ENCODE measurements around the gene CRISP1. TPM values are rescaled to one million over a fixed set of nuclear protein-coding genes. Genes with fewer than 3 reads are reported as not detected.

Gene CRISP1
- total RNA-seq, 2 experiments from 2014 or later: not detected

DNA sequence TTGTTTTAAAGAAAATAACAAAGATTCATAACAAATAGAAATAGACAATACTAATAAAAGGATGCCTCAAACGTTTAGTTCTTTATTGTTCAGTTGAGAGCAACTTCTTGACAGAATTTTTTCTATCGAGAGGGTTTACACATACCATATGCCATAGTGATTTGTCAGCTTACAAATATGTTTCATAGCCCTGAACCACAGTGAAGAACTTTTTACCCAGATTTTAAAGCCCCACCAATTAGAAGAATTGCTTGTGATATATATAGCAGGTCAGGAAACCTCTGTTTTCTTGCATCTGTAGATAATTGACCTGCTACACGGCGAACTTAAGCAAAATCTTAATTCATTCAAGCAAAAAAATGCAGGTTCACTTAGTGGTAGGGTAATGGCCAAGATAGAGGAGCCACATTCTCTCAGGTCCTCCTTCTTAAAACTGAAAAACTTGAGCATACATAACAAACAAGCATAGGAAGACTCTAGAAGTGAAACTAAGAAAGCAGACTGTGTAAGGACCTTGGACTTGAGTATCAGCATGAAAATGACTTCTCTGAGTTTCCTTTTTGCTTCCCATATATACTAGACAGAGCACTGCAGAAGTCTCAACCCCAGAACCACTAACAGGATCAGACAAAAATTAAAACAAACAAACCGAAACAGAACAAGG is 39.5 kb downstream of the CRISP1 start:
- H3K4me2 ChIP-seq (ENCODE audit: low read length): no peak overlapping the region
- H3K9me2 ChIP-seq (ENCODE audit: insufficient read depth, low read length): no peaks in the 10 kb centered on the region
- H3K36me3 ChIP-seq (ENCODE audit: insufficient read depth, low read length): no peaks in the 10 kb centered on the region
- intact Hi-C loops (cut with micrococcal nuclease; ENCODE audit: unreplicated experiment): no loop called here
- no peak overlapping the region for H3K27ac ChIP-seq (ENCODE audit: low read depth, low read length, poor library complexity, severe bottlenecking)
- H4K20me1 ChIP-seq (ENCODE audit: insufficient read depth, low read length): no peaks in the 10 kb centered on the region
- no peak overlapping the region for H2AFZ ChIP-seq (ENCODE audit: low read length)
- TF ChIP-seq EZH2phosphoT487 (IDR thresholded peaks at IDR 0.05; ENCODE audit: borderline replicate concordance, low read depth, low read length): no peak
- TF ChIP-seq, protein P1, sequence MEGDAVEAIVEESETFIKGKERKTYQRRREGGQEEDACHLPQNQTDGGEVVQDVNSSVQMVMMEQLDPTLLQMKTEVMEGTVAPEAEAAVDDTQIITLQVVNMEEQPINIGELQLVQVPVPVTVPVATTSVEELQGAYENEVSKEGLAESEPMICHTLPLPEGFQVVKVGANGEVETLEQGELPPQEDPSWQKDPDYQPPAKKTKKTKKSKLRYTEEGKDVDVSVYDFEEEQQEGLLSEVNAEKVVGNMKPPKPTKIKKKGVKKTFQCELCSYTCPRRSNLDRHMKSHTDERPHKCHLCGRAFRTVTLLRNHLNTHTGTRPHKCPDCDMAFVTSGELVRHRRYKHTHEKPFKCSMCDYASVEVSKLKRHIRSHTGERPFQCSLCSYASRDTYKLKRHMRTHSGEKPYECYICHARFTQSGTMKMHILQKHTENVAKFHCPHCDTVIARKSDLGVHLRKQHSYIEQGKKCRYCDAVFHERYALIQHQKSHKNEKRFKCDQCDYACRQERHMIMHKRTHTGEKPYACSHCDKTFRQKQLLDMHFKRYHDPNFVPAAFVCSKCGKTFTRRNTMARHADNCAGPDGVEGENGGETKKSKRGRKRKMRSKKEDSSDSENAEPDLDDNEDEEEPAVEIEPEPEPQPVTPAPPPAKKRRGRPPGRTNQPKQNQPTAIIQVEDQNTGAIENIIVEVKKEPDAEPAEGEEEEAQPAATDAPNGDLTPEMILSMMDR (conservative IDR thresholded peaks at IDR 0.05; ENCODE audit: low read length): no peak
- H3K9me3 ChIP-seq (ENCODE audit: low read length): no peaks in the 10 kb centered on the region
- DNase-seq (ENCODE audit: low spot score): no peak
- BruUV-seq (replicated peaks): no TSS peak
- ChIA-PET POLR2A (no interaction called here), CTCF (ENCODE audit: unreplicated experiment) (no interaction called here)
- no peaks in the 10 kb centered on the region for H3K79me2 ChIP-seq (ENCODE audit: insufficient read depth, low read depth, low read length)
- H3K4me1 ChIP-seq (ENCODE audit: insufficient read depth, low read length, poor library complexity, severe bottlenecking): no peaks in the 10 kb centered on the region
- no peak overlapping the region for H3K4me3 ChIP-seq (ENCODE audit: low read depth, low read length, poor library complexity, severe bottlenecking)

DNA sequence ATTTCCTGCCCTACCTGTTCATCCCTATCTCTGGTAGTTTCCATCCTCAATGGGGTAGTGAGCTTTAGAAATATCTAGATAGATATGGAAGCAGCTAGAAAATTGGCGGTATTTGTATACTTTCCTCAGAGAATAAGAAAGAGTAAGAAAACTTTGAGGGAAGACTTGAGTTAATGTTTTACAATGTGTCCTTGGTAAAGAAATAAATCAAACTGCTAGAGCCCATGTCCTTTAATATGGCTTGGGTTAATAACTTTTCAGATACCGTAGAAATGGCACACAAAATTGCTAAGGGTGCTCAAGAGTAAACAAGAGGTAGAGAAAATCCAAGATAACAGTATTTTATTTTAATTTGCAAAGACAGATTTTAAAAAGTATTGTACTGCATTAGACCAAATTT is 51.2 kb downstream of the CRISP1 start:
- no peaks in the 10 kb centered on the region for H3K4me1 ChIP-seq (ENCODE audit: insufficient read depth, low read length, poor library complexity, severe bottlenecking)
- no peak overlapping the region for H3K4me3 ChIP-seq (ENCODE audit: low read depth, low read length, poor library complexity, severe bottlenecking)
- no peaks in the 10 kb centered on the region for H3K79me2 ChIP-seq (ENCODE audit: insufficient read depth, low read depth, low read length)
- DNase-seq (ENCODE audit: low spot score): no peak
- no peaks in the 10 kb centered on the region for H4K20me1 ChIP-seq (ENCODE audit: insufficient read depth, low read length)
- CTCF ChIA-PET (ENCODE audit: unreplicated experiment): no interaction called here
- TF ChIP-seq EZH2phosphoT487 (IDR thresholded peaks at IDR 0.05; ENCODE audit: borderline replicate concordance, low read depth, low read length): no peak
- TF ChIP-seq, protein P1 (conservative IDR thresholded peaks at IDR 0.05; ENCODE audit: low read length): no peak
- no peaks in the 10 kb centered on the region for H3K36me3 ChIP-seq (ENCODE audit: insufficient read depth, low read length)
- H3K9me2 ChIP-seq (ENCODE audit: insufficient read depth, low read length): no peaks in the 10 kb centered on the region
- no peaks in the 10 kb centered on the region for H3K9me3 ChIP-seq (ENCODE audit: low read length)
- intact Hi-C loops (cut with micrococcal nuclease; ENCODE audit: unreplicated experiment): no loop called here
- no TSS peak for BruUV-seq (replicated peaks)
- POLR2A ChIA-PET: no interaction called here
- no peak overlapping the region for H2AFZ ChIP-seq (ENCODE audit: low read length)
- H3K4me2 ChIP-seq (ENCODE audit: low read length): no peak overlapping the region
- H3K27ac ChIP-seq (ENCODE audit: low read depth, low read length, poor library complexity, severe bottlenecking): no peak overlapping the region

- CTCF ChIA-PET (ENCODE audit: unreplicated experiment): no interaction called here
- H3K36me3 ChIP-seq (ENCODE audit: insufficient read depth, low read length): no peaks in the 10 kb centered on the region
- no TSS peak for BruUV-seq (replicated peaks)
- no peaks in the 10 kb centered on the region for H4K20me1 ChIP-seq (ENCODE audit: insufficient read depth, low read length)
- H3K79me2 ChIP-seq (ENCODE audit: insufficient read depth, low read depth, low read length): no peaks in the 10 kb centered on the region
- H3K27ac ChIP-seq (ENCODE audit: low read depth, low read length, poor library complexity, severe bottlenecking): no peak overlapping the region
- intact Hi-C loops (cut with micrococcal nuclease; ENCODE audit: unreplicated experiment): no loop called here
- no peak overlapping the region for H3K4me3 ChIP-seq (ENCODE audit: low read depth, low read length, poor library complexity, severe bottlenecking)
- H2AFZ ChIP-seq (ENCODE audit: low read length): no peak overlapping the region
- TF ChIP-seq EZH2phosphoT487 (IDR thresholded peaks at IDR 0.05; ENCODE audit: borderline replicate concordance, low read depth, low read length): no peak
- TF ChIP-seq, protein P1 (conservative IDR thresholded peaks at IDR 0.05; ENCODE audit: low read length): no peak
- no peaks in the 10 kb centered on the region for H3K9me3 ChIP-seq (ENCODE audit: low read length)
- no peak overlapping the region for H3K4me2 ChIP-seq (ENCODE audit: low read length)
- no peaks in the 10 kb centered on the region for H3K4me1 ChIP-seq (ENCODE audit: insufficient read depth, low read length, poor library complexity, severe bottlenecking)
- POLR2A ChIA-PET: interaction anchor here (0.7 kb wide), 1 partner anchor 13 kb away, joined by 3 read pairs; no protein-coding TSS in a partner anchor
- H3K9me2 ChIP-seq (ENCODE audit: insufficient read depth, low read length): no peaks in the 10 kb centered on the region
- no peak for DNase-seq (ENCODE audit: low spot score)
These were observed 53.1 kb downstream of the CRISP1 start for GRCh38 chr6:49813248-49813647.

Measured in OCI-LY7 (cell line).